DMS 273 (cell line): ENCODE results near the gene TFCP2L1.

Experiments
- DNase-seq: peaks from one replicate; lab custom pipeline; 2025; ENCODE audit not compliant: unreplicated experiment; lab: John Stamatoyannopoulos, UW

TFCP2L1 gene

GRCh38 chr2:121178730-121179129 lies 106.3 kb downstream of the TFCP2L1 start:
- no peak for DNase-seq

DNA sequence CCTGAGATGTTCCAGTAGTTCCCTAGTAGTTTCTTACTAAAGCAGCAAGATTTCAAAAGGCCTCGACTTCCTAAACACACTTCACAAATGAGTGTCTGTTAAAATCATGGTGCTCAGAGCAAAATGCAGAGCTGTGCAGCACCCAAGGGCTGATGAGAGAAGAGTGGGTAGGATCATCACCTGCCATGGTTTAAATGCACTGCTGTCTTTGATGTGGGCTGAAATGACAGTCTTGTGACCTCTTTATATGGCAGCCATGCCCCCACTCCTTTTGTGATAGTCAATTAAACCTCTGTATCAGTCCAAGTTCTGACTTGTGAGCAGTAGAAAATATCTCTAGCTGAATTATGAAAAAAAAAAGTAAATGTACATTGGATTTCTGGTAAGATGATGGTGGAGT lies 107.1 kb downstream of the TFCP2L1 start:
- DNase-seq, result no peak

DNA sequence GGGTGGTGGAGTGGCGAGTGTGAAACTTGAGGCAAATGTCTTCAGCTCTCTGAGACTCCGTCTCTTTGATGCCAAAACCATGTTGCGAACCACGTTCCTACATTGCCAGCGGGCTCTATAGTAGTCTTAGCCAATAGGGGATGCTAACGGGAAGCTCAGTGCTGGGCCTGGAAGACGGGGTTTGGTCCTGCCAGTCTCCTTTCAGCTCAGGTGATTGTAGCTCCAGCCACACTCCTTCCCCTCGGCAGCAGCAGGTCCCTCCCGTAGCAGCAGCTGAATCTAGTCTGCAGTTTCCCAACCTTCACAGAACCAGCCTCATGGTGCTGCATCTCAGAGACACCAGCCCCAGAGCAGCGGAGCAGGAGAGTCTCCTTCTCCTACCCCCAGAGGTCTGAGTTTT lies 109.7 kb downstream of the TFCP2L1 start:
- DNase-seq, result no peak

GRCh38 chr2:121173806-121174205 lies 111.2 kb downstream of the TFCP2L1 start:
- DNase-seq, result no peak

- DNase-seq, result no peak
Observed at GRCh38 chr2:121173112-121173511, 111.9 kb downstream of the TFCP2L1 start.

DNA sequence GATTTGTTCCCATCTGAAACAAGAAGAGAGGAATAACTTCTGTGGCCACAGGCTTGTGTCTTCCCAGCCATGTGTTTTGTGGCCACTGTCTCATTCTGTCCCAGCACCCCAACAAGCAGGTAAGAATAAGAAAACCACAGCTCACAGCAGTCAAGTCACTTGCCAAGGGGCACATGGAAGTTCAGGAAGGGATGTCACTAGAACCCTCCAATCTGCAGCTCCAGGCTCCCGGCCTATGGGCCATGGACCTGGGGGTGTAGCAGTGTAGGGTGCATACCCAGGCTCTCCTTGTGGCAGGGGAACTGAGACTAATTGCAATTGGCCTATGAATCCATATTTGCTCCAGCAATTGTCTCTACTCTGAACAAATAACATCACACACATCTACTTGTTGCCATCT lies 112.5 kb downstream of the TFCP2L1 start:
- no peak for DNase-seq

DNA sequence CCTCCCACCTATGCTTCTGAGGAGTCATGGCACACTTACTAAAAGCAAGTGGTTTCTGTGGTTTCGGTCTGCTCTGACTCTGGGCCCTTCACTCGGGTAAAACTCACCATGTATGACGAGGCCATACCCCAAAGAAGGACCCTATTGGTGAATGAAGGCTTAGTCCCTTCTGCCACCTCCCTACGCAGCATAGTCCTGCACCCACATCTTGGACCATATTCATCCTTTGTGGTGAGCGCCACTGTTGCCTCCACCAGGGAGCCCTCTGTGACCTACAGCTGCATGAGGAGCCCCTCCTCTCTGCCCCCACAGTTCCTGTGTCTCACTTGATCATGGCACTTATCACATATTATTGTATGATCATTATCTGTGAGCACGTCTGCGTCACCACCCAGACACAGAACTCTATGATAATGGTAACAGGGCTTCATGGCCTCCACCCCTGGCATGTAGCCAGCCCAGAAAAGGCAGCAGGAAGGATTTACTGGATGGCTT lies 113.3 kb downstream of the TFCP2L1 start:
- DNase-seq, result no peak

DNA sequence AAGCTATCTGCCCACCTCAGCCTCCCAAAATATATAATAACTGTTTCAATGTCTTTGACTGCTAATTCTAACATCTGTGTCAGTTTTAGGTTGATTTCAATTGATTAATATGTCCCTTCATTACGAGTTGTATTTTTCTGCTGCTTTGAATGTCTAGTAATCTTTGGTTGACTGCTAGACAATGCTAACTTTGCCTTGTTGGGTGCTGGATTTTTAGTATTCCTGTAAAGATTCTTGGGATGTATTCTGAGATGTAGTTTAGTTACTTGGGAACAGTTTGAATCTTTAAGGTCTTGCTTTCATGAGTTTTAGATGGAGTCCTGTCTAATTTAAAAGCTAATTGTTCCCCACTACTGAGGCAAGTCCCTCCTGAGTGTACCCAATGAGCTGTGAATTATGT lies 114.4 kb downstream of the TFCP2L1 start:
- DNase-seq, result no peak

- DNase-seq, result no peak
Observed at GRCh38 chr2:121167411-121167810, 117.6 kb downstream of the TFCP2L1 start.
